Cortex of kidney (tissue), 1 donor: Measurements from ENCODE around the gene SNX5.

Experiments
- DNase-seq: peaks from one replicate; lab custom pipeline; 2025; lab: John Stamatoyannopoulos, UW

SNX5 gene

GRCh38 chr20:17916433-17916891 is 52.1 kb downstream of the SNX5 start:
- DNase-seq = no peak

GRCh38 chr20:17914957-17915356 is 53.6 kb downstream of the SNX5 start:
- DNase-seq = no peak

GRCh38 chr20:17912916-17913315 is 55.7 kb downstream of the SNX5 start:
- no peak for DNase-seq

- no peak for DNase-seq
Observed at GRCh38 chr20:17911927-17912326, 56.7 kb downstream of the SNX5 start.

DNA sequence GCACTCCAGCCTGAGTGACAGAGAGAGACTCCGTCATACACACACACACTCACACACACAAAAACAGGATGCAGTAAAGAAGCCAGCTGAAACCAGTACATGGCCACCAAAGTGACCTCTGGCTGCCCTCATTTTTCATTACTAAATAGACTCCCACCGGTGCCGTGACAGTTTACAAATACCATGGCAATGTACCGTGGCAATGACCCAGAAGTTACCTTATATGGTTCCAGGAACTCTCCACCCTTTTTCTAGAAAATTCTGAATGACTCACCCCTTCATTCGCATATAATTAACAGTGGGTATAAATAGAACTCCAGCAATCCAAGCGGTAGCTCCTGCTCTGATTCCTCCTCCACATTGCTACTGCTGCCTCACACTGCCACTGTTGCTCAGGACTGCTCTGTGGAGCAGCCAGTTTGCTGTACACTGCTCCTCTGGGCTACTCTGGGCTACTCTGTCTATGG is 57.7 kb downstream of the SNX5 start:
- no peak for DNase-seq

DNA sequence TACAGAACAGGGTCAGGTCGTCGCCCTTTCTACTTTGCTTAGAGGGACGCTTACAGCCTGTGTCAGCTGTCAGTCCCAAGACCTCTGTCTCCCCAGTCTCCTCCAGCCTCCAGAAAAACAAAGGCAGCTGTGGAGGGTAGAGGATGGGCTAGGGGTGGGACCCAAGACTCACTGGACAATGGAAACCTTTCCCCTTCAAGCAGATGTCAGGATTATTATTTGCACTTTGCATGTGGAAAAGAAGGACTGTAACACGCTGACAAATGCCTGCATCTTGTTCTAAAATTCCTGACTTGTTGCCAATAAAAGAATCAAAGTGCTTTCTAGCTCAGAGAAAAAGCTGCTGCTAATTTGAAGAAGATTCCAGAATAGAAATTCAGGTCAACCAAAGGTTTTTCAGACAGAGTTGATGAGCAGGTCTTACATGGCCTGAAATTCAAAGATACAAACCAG is 58.7 kb downstream of the SNX5 start:
- DNase-seq = no peak

DNA sequence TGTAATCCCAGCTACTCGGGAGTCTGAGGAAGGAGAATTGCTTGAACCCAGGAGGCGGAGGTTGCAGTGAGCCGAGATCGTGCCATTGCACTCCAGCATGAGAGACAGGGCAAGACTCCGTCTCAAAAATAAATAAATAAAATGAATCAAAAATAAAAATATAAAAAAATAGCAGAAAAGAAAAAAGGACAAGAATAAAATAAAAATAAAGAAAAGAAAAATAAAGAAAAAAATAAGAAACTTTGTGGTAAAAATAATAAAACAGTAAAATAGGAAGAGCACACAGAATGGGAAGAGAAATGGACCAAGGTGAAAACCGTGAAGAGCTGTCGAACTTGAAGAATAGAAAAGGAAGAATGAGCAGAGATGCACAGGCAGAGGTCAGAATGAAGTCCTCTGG is 63.0 kb downstream of the SNX5 start:
- DNase-seq = no peak

GRCh38 chr20:17904027-17904426 is 64.6 kb downstream of the SNX5 start:
- DNase-seq = no peak

DNA sequence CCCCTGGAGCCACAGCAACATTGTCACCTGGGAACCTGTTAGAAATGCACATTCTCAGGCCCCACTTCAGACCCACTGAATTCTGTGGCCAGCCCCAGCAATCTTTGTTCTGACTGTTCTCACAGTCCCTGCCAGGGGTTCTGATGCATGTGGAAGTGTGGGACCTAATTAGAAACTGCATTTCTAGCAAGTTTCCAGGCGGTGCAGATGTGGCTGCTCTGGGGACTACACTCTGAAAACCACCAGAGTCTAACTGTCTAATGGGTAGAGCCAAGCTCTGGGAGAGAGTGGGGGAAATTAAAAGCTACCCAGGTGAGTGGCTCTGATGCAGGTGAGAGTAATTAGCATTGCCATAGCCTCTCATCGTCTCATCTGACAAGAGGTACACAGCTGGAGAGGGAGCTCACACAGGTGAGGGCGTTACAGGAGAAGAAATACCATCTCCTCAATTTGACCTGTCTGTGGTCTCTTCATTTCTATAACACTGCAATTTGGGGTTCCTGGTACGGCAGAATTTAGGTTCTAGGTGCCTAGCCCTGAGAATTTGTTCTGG is 66.0 kb downstream of the SNX5 start:
- DNase-seq = no peak

GRCh38 chr20:17901971-17902370 is 66.6 kb downstream of the SNX5 start:
- DNase-seq = no peak

DNA sequence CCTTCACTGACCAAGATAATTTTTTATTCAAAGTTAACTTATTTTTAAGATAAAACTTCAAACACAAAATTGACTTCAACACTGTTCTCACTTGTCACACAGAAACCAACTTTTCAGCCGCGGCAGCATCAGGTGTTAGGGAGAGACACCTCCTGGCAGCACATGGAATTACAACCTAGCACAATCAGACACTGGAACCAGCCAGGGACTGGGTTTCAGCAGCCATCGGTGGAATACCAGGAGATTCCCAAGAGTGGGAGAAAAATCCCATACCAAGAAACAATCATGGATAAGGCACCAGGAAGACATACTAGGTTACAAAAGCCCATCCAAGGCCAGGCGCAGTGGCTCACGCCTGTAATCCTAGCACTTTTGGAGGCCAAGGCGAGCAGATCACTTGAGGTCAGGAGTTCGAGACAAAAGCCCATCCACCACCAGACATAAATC is 70.0 kb downstream of the SNX5 start:
- no peak for DNase-seq

GRCh38 chr20:17897566-17898307 is 70.9 kb downstream of the SNX5 start:
- DNase-seq = no peak

DNA sequence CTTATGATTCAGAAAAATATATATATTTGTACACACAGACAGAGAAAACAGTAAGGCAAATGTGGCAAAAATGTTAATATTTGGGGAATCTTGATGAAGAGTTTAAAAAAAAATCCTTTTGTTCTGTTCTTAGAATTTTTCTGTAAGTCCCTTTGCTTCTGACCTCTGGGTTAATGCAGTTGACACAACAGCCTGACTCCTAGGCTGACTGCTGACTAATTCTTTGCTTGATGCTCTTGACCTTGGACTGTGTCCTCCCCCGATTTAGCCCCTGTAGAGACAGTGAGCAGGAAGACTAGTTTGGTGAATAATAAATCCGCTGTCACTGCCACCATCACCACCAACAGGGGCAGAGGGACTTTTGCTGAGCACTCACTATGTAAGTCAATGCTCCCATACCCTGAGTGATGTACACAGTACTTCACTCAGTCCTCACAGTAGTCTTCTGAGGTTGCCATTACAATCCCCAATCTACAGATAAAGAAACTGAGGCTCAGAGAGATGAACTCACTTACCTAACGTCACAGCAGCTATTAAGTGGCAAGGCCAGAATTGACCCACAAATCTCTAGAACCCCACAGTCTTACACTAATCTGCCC is 71.7 kb downstream of the SNX5 start:
- DNase-seq = no peak

DNA sequence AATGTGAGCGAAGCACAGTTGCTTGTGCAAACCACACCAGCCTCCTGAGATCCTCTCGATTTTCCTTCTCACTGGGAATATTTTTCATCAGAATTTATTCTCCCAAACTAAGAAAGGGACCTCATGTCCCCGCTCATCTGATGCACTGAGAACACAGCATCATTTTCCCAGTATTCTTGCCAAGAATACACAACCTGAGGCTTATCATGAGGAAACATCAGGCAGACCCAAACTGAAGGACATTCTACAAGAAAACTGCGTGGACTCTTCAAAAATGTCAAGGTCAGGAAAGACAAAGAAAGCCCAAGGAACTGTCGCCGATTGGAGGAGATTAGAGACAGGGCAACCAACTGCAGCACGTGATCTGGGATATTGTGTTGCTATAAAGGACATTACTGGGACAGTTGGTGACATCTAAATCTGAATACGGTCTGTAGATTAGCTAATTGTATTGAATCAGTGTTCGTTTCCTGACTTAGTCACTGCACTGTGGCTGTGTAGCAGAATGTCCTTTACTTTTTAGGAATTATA is 72.3 kb downstream of the SNX5 start:
- no peak for DNase-seq

DNA sequence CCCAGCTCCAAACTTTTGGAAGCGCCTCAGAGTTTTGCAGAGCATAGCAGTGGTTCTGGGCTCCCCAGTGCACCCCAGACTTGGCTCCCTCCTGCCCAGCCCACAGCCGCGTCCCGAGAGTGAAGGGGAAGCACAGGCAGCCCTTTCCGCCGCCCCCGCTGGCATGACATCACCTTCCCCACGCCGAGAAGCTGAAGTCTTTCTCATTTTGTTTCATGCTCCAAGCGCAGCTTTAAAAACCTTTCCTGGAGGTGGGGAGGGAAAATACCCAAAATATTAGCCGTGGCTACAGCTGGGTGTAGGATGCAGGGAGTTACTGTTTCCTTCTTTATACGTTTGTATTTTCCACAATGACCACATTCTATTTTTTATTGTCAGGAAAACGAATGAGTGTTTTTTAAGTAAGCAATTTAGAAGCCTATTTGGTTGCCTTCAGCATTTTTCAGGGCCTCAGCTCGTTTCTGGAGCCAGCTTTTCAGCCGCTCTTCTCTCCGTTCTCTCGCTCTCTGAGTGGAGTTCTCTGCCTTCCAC is 72.9 kb downstream of the SNX5 start:
- no peak for DNase-seq

- no peak for DNase-seq
Observed at GRCh38 chr20:17893445-17893844, 75.1 kb downstream of the SNX5 start.

DNA sequence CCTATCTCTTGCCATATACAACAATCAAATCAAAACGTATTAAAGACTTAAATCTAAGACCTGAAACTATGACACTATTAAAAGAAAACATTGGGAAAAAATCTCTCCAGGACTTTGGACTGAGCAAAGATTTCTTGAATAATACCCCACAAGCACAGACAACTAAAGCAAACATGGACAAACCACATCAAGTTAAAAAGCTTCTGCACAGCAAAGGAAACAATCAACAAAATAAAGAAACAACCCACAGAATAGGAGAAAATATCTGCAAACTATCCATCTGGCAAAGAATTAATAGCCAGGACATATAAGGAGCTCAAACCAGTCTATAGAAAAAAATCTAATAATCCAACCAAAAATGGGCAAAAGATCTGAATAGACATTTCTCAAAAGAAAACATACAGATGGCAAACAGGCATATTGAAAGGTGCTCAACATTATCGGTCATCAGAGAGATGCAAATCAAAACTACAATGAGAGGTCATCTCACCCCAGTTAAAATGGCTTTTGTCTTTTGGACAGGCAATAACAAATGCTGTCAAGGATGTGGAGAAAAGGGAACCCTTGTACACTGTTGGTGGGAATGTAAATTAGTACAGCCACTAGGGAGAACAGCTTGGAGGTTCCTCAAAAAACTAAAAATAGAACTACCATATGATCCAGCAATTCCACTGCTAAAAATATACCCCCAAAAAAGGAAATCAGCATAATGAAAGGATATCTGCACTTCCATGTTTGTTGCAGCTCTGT is 76.2 kb downstream of the SNX5 start:
- no peak for DNase-seq
